Measurements from ENCODE around the gene SLC22A5. TPM values are rescaled to one million over a fixed set of nuclear protein-coding genes. Genes with fewer than 3 reads are reported as not detected.

The SLC22A5 gene
- total RNA-seq, 2 experiments from 2014 or later = 0.36 to 0.88 TPM

DNA sequence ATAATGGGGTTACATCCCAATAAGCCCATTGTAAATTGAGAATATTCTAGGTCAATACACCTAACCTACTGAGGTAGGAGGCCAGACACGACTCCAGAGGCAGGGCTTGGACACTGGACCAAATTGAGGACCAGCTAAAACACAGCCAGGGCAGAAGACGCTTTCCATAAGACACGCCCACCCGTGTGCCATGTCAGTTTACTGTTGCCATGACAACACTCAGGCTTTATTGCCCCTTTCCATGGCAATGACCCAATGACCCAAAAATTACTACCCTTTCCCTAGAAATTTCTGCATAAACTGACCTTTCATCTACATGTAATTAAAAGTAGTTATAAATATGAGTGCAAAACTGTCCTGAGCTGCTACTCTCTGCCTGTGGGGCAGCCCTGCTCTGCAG lies 43.8 kb upstream of the SLC22A5 start:
- intact Hi-C loops (cut with micrococcal nuclease; ENCODE audit: unreplicated experiment) = no loop called here
- Histone ChIP-seq H3K4me3 (ENCODE audit: low read depth, low read length, poor library complexity, severe bottlenecking) (no peak overlapping the region), H3K4me1 (ENCODE audit: insufficient read depth, low read length, poor library complexity, severe bottlenecking) (no peaks in the 10 kb centered on the region), H3K9me3 (ENCODE audit: low read length) (no peaks in the 10 kb centered on the region), H3K9me2 (ENCODE audit: insufficient read depth, low read length) (no peaks in the 10 kb centered on the region), H3K36me3 (ENCODE audit: insufficient read depth, low read length) (no peaks in the 10 kb centered on the region), H3K4me2 (ENCODE audit: low read length) (no peak overlapping the region), H3K79me2 (ENCODE audit: insufficient read depth, low read depth, low read length) (no peaks in the 10 kb centered on the region), H3K27ac (ENCODE audit: low read depth, low read length, poor library complexity, severe bottlenecking) (no peak overlapping the region), H4K20me1 (ENCODE audit: insufficient read depth, low read length) (no peaks in the 10 kb centered on the region), H2AFZ (ENCODE audit: low read length) (no peak overlapping the region)
- BruUV-seq (replicated peaks) = no TSS peak
- ChIA-PET CTCF (ENCODE audit: unreplicated experiment) (no interaction called here), POLR2A (interaction anchor here (0.6 to 1.2 kb wide), 2 partner anchors 22 to 155 kb away, joined by 3 read pairs; no protein-coding TSS in a partner anchor)
- TF ChIP-seq, protein P1, sequence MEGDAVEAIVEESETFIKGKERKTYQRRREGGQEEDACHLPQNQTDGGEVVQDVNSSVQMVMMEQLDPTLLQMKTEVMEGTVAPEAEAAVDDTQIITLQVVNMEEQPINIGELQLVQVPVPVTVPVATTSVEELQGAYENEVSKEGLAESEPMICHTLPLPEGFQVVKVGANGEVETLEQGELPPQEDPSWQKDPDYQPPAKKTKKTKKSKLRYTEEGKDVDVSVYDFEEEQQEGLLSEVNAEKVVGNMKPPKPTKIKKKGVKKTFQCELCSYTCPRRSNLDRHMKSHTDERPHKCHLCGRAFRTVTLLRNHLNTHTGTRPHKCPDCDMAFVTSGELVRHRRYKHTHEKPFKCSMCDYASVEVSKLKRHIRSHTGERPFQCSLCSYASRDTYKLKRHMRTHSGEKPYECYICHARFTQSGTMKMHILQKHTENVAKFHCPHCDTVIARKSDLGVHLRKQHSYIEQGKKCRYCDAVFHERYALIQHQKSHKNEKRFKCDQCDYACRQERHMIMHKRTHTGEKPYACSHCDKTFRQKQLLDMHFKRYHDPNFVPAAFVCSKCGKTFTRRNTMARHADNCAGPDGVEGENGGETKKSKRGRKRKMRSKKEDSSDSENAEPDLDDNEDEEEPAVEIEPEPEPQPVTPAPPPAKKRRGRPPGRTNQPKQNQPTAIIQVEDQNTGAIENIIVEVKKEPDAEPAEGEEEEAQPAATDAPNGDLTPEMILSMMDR (conservative IDR thresholded peaks at IDR 0.05; ENCODE audit: low read length) = no peak
- TF ChIP-seq EZH2phosphoT487 (IDR thresholded peaks at IDR 0.05; ENCODE audit: borderline replicate concordance, low read depth, low read length) = no peak
- DNase-seq (ENCODE audit: low spot score) = no peak

DNA sequence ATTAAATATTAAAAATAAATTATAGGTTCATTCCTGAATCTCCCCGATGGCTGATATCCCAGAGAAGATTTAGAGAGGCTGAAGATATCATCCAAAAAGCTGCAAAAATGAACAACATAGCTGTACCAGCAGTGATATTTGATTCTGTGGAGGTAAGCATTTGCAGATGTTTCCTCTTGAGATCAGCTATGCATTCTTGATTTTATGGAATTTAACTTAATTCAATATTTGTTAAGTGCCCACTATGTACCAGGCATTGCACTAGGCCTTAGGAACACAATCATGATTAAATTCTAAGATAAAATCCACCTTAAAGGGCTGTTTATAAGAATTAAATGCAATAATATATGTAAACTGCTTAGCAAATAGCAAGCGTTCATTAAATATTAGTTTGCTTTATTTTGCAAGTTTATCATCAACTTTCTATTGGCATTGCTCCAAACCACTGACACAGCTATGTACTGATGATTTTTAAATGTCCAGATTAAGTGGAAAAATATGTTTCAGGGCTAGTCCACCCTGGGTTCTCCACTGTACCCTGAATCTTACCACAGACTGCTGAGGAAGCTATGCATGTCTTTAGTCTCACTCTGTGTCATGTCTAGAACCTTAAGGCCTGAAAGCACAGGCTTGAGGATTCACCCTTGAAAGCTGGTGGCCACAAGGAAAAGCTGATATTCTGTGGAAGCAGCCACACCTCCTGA lies 42.1 kb upstream of the SLC22A5 start:
- BruUV-seq (replicated peaks) = no TSS peak
- CTCF ChIA-PET (ENCODE audit: unreplicated experiment) = interaction anchor here (1.0 kb wide), 1 partner anchor 33 kb away, joined by 3 read pairs; the partner anchor contains the start of gene SLC22A4

More for the DNA sequence above, 42.1 kb upstream of the SLC22A5 start:
- H4K20me1 ChIP-seq (ENCODE audit: insufficient read depth, low read length) = no peaks in the 10 kb centered on the region
- TF ChIP-seq, protein P1 (conservative IDR thresholded peaks at IDR 0.05; ENCODE audit: low read length) = no peak
- TF ChIP-seq EZH2phosphoT487 (IDR thresholded peaks at IDR 0.05; ENCODE audit: borderline replicate concordance, low read depth, low read length) = no peak
- no peak overlapping the region for H3K4me3 ChIP-seq (ENCODE audit: low read depth, low read length, poor library complexity, severe bottlenecking)
- H3K79me2 ChIP-seq (ENCODE audit: insufficient read depth, low read depth, low read length) = no peaks in the 10 kb centered on the region
- no peaks in the 10 kb centered on the region for H3K9me2 ChIP-seq (ENCODE audit: insufficient read depth, low read length)
- no peaks in the 10 kb centered on the region for H3K4me1 ChIP-seq (ENCODE audit: insufficient read depth, low read length, poor library complexity, severe bottlenecking)
- no peak overlapping the region for H3K27ac ChIP-seq (ENCODE audit: low read depth, low read length, poor library complexity, severe bottlenecking)
- no peaks in the 10 kb centered on the region for H3K36me3 ChIP-seq (ENCODE audit: insufficient read depth, low read length)
- H2AFZ ChIP-seq (ENCODE audit: low read length) = no peak overlapping the region
- no peak overlapping the region for H3K4me2 ChIP-seq (ENCODE audit: low read length)
- intact Hi-C loops (cut with micrococcal nuclease; ENCODE audit: unreplicated experiment) = no loop called here
- H3K9me3 ChIP-seq (ENCODE audit: low read length) = no peaks in the 10 kb centered on the region
- POLR2A ChIA-PET = interaction anchor here (0.7 kb wide), 1 partner anchor 60 kb away, joined by 3 read pairs; no protein-coding TSS in a partner anchor
- no peak for DNase-seq (ENCODE audit: low spot score)

All from OCI-LY7 (cell line).